ENCODE results near the gene SYF2. TPM values are rescaled to one million over a fixed set of nuclear protein-coding genes. Genes with fewer than 3 reads are reported as not detected.

The SYF2 gene
- total RNA-seq, 6 experiments from 2014 or later = 11.0 to 21.8 (median 16.8) TPM

DNA sequence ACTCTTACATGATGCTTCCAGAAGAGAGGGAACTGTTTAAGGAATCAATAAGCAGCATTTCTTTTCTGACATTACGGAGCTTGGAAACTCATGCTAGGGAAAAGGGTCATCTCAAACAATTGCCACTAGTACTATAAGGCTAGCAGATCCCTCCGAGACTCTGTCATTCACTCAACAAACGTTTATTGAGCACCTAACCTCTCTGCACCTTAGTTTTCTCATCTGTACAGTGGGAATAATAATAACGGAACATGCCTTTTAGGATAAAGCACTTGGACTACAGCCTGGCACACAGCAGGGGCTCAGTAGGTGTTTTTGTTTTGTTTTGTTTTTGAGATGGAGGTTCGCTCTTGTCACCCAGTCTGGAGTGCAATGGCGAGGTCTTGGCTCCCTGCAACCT lies 51.3 kb downstream of the SYF2 start:
- no peaks in the 10 kb centered on the region for H3K9me3 ChIP-seq
- no peak overlapping the region for H3K4me3 ChIP-seq
- no peak overlapping the region for H3K27ac ChIP-seq
- no peaks in the 10 kb centered on the region for H3K27me3 ChIP-seq
- no peak for ATAC-seq
- H3K4me1 ChIP-seq = no peaks in the 10 kb centered on the region
- TF ChIP-seq, protein P1, sequence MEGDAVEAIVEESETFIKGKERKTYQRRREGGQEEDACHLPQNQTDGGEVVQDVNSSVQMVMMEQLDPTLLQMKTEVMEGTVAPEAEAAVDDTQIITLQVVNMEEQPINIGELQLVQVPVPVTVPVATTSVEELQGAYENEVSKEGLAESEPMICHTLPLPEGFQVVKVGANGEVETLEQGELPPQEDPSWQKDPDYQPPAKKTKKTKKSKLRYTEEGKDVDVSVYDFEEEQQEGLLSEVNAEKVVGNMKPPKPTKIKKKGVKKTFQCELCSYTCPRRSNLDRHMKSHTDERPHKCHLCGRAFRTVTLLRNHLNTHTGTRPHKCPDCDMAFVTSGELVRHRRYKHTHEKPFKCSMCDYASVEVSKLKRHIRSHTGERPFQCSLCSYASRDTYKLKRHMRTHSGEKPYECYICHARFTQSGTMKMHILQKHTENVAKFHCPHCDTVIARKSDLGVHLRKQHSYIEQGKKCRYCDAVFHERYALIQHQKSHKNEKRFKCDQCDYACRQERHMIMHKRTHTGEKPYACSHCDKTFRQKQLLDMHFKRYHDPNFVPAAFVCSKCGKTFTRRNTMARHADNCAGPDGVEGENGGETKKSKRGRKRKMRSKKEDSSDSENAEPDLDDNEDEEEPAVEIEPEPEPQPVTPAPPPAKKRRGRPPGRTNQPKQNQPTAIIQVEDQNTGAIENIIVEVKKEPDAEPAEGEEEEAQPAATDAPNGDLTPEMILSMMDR (IDR thresholded peaks at IDR 0.05) = no peak
- no peak for TF ChIP-seq POLR2A (IDR thresholded peaks at IDR 0.05)
- H3K36me3 ChIP-seq = no peaks in the 10 kb centered on the region
- DNase-seq = no peak
- 75% methylated on average over 5 of the region's 6 CpGs for WGBS (ENCODE audit: insufficient coverage, low coverage, low lambda C conversion rate, missing lambda C conversion rate)
- intact Hi-C loops (cut with DNase I) = no loop called here

DNA sequence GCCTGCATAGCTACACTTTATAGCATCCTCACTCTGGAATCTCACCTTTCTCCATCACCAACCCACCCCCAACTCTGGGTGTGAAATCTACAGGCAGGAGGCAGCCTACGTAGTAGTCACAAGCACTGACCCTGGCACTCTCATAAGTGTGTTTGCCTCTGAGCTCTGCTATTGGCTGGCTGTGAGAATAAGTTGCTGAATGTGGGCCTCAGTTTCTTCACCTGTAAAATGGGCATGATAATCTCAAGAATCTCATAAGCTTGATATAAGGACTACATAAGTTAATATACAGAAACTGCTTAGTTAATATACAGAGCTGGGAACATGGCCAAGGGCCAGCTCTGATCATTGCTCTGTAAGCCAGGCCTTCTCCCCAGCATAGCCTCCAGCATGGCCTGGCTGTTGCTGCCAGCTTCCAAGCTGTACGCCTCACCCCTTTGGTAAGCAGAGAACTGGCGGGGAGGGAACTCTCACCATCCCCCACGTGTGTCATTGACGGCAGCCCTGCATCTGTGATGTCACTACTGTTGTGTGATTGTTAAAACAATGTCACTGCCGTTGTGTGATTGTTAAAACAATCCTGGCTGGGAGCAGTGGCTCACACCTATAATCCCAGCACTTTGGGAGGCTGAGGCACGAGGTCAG lies 53.3 kb downstream of the SYF2 start:
- Histone ChIP-seq H3K9me3 (no peaks in the 10 kb centered on the region), H3K27me3 (no peaks in the 10 kb centered on the region), H3K4me3 (no peak overlapping the region), H3K27ac (no peak overlapping the region), H3K4me1 (no peaks in the 10 kb centered on the region), H3K36me3 (no peaks in the 10 kb centered on the region)
- peak in 1 of 3 donors; percentile 27 for DNase-seq
- ATAC-seq = no peak
- intact Hi-C loops (cut with DNase I) = no loop called here
- WGBS (ENCODE audit: insufficient coverage, low coverage, low lambda C conversion rate, missing lambda C conversion rate) = 92% methylated on average over 2 of the region's 7 CpGs
- no peak for TF ChIP-seq POLR2A (IDR thresholded peaks at IDR 0.05)
- TF ChIP-seq, protein P1 (IDR thresholded peaks at IDR 0.05) = no peak

- no peak overlapping the region for H3K4me3 ChIP-seq
- no peaks in the 10 kb centered on the region for H3K27me3 ChIP-seq
- H3K36me3 ChIP-seq = no peaks in the 10 kb centered on the region
- ATAC-seq (no peak), DNase-seq (no peak)
- TF ChIP-seq POLR2A (IDR thresholded peaks at IDR 0.05) = no peak
- TF ChIP-seq, protein P1 (IDR thresholded peaks at IDR 0.05) = no peak
- intact Hi-C loops (cut with DNase I) = no loop called here
- H3K4me1 ChIP-seq = no peaks in the 10 kb centered on the region
- H3K9me3 ChIP-seq = no peaks in the 10 kb centered on the region
- H3K27ac ChIP-seq = no peak overlapping the region
- 83% methylated on average over 6 of the region's 13 CpGs for WGBS (ENCODE audit: insufficient coverage, low coverage, low lambda C conversion rate, missing lambda C conversion rate)
Observed at GRCh38 chr1:25174730-25175612, 57.3 kb downstream of the SYF2 start.

GRCh38 chr1:25174363-25174729 lies 58.0 kb downstream of the SYF2 start:
- 61% methylated on average over 6 of the region's 6 CpGs for WGBS (ENCODE audit: insufficient coverage, low coverage, low lambda C conversion rate, missing lambda C conversion rate)
- peak in 1 of 4 donors; percentile 38 for ATAC-seq
- no peaks in the 10 kb centered on the region for H3K36me3 ChIP-seq
- intact Hi-C loops (cut with DNase I) = no loop called here
- no peak for DNase-seq
- H3K27ac ChIP-seq = no peak overlapping the region
- H3K4me1 ChIP-seq = no peaks in the 10 kb centered on the region
- no peaks in the 10 kb centered on the region for H3K9me3 ChIP-seq
- TF ChIP-seq, protein P1 (IDR thresholded peaks at IDR 0.05) = no peak
- TF ChIP-seq POLR2A (IDR thresholded peaks at IDR 0.05) = no peak
- no peaks in the 10 kb centered on the region for H3K27me3 ChIP-seq
- no peak overlapping the region for H3K4me3 ChIP-seq
